H1 (cell line): ENCODE results near the gene BTN2A1. TPM values are rescaled to one million over a fixed set of nuclear protein-coding genes. Genes with fewer than 3 reads are reported as not detected.

Experiments used
- CTCF ChIA-PET: fragments of 300-600 bp; sonication (Branson Sonifier 250); formaldehyde crosslinking; loops from one replicate; lab custom pipeline; 2021; ENCODE audit not compliant: partially characterized antibody; lab: Charles Lee
- POLR2A ChIA-PET: fragments of 300-600 bp; sonication (Branson Sonifier 250); formaldehyde crosslinking; loops from one replicate; lab custom pipeline; 2021; ENCODE audit warnings: inconsistent platforms; ENCODE audit not compliant: partially characterized antibody; lab: Charles Lee
- DNase-seq, 2 experiments: peaks; one replicate each; pipeline versions ENCODE4 v3.0.0 to v3.0.0-alpha.2; 2010 to 2022; ENCODE audit warnings: low spot score in 2 of 2, low read depth in 1 of 2, mixed read lengths in 1 of 2
- FAIRE-seq: peaks from 2 replicates; lab custom pipeline; 2011; peaks lifted over from hg19 to GRCh38; lab: Jason Lieb, UNC
- H2AFZ ChIP-seq: 2 replicates; pipeline ENCODE4 v1.8.1; 2012; ENCODE audit warnings: low read length, inconsistent platforms
- H2AK5ac ChIP-seq: 2 replicates; pipeline ENCODE4 v1.6.1; 2013; ENCODE audit warnings: low read depth, low read length
- H2BK120ac ChIP-seq: replicated peaks from 2 replicates; pipeline ENCODE3; 2013; ENCODE audit warnings: low read depth, low read length, inconsistent platforms
- H2BK12ac ChIP-seq: 2 replicates; pipeline ENCODE4 v1.6.1; 2013; ENCODE audit warnings: low read depth, low read length
- H2BK15ac ChIP-seq: 2 replicates; pipeline ENCODE4 v1.6.1; 2013; ENCODE audit warnings: low read length
- H2BK20ac ChIP-seq: 2 replicates; pipeline ENCODE4 v1.6.1; 2013; ENCODE audit warnings: low read length
- H2BK5ac ChIP-seq: 2 replicates; pipeline ENCODE4 v1.6.1; 2013; ENCODE audit warnings: low read depth, low read length
- H3K14ac ChIP-seq: 2 replicates; pipeline ENCODE4 v1.6.1; 2013; ENCODE audit warnings: inconsistent platforms; ENCODE audit not compliant: insufficient read length
- H3K18ac ChIP-seq: 2 replicates; pipeline ENCODE4 v1.6.1; 2013; ENCODE audit warnings: low read length; ENCODE audit errors: extremely low read depth
- H3K23ac ChIP-seq: 2 replicates; pipeline ENCODE4 v1.6.1; 2013; ENCODE audit warnings: inconsistent platforms; ENCODE audit not compliant: insufficient read length
- H3K23me2 ChIP-seq: 2 replicates; pipeline ENCODE4 v1.6.1; 2013; ENCODE audit warnings: low read depth, low read length
- H3K27ac ChIP-seq: 2 replicates; pipeline ENCODE4 v1.6.1; 2011; ENCODE audit warnings: low read depth, low read length, inconsistent platforms
- H3K27me3 ChIP-seq, 4 experiments: replicated peaks in 1 of 4; 1 replicate in 1 of 4; 2 replicates in 3 of 4; pipeline versions ENCODE4 v1.6.1 to v1.8.1; 2011 to 2013; ENCODE audit warnings: low read length in 3 of 4, mild to moderate bottlenecking in 3 of 4, inconsistent platforms in 2 of 4, mixed read lengths in 2 of 4, moderate library complexity in 1 of 4; ENCODE audit not compliant: control insufficient read depth in 3 of 4, insufficient read depth in 3 of 4; ENCODE audit errors: extremely low read depth in 1 of 4
- H3K36me3 ChIP-seq, 4 experiments: 2 replicates each; pipeline versions ENCODE4 v1.6.1 to v1.8.1; 2011 to 2013; ENCODE audit warnings: mild to moderate bottlenecking in 4 of 4, low read length in 3 of 4, moderate library complexity in 2 of 4, control low read depth in 1 of 4, inconsistent platforms in 1 of 4; ENCODE audit not compliant: insufficient read depth in 4 of 4, control insufficient read depth in 2 of 4
- H3K4ac ChIP-seq: replicated peaks from 2 replicates; pipeline ENCODE3; 2013; ENCODE audit warnings: low read length, low read depth, mixed read lengths, inconsistent platforms; ENCODE audit not compliant: insufficient read length
- H3K4me1 ChIP-seq, 4 experiments: replicated peaks in 1 of 4; 1 replicate in 1 of 4; 2 replicates in 3 of 4; pipeline versions ENCODE4 v1.6.1 to v1.8.1; 2011 to 2013; ENCODE audit warnings: low read length in 3 of 4, inconsistent platforms in 2 of 4, mixed read lengths in 1 of 4; ENCODE audit not compliant: insufficient read depth in 4 of 4, control insufficient read depth in 3 of 4
- H3K4me2 ChIP-seq, 2 experiments: 2 replicates each; pipeline versions ENCODE4 v1.6.1 to v1.8.1; 2011 to 2013; ENCODE audit warnings: low read depth in 2 of 2, low read length in 2 of 2, control low read depth in 1 of 2, inconsistent platforms in 1 of 2, mild to moderate bottlenecking in 1 of 2; ENCODE audit not compliant: insufficient read depth in 1 of 2
- H3K4me3 ChIP-seq, 4 experiments: fragments of 200-600, 300-600 bp in 1 of 4; sonication (generic), shearing (Covaris generic), sonication (Bioruptor Twin) in 1 of 4; 2 replicates each; pipeline versions ENCODE4 v1.5.1 to v1.8.1; 2011 to 2016; ENCODE audit warnings: low read length in 4 of 4, low read depth in 3 of 4, control low read depth in 2 of 4, inconsistent platforms in 2 of 4, mild to moderate bottlenecking in 2 of 4, mixed read lengths in 1 of 4, moderate library complexity in 1 of 4; ENCODE audit not compliant: insufficient read depth in 2 of 4; ENCODE audit errors: extremely low read depth in 1 of 4
- H3K56ac ChIP-seq: replicated peaks from 2 replicates; pipeline ENCODE3; 2013; ENCODE audit warnings: low read depth, mild to moderate bottlenecking, mixed read lengths, low read length, inconsistent platforms; ENCODE audit not compliant: insufficient read length
- H3K79me1 ChIP-seq: 2 replicates; pipeline ENCODE4 v1.6.1; 2013; ENCODE audit warnings: low read depth, low read length, control low read depth
- H3K79me2 ChIP-seq, 2 experiments: 2 replicates each; pipeline versions ENCODE4 v1.6.1 to v1.8.1; 2012 to 2013; ENCODE audit warnings: low read length in 2 of 2, mild to moderate bottlenecking in 2 of 2, inconsistent platforms in 1 of 2; ENCODE audit not compliant: insufficient read depth in 2 of 2, control insufficient read depth in 1 of 2
- H3K9ac ChIP-seq, 4 experiments: replicated peaks in 1 of 4; 1 replicate in 1 of 4; 2 replicates in 3 of 4; pipeline versions ENCODE4 v1.6.1 to v1.8.1; 2011 to 2013; ENCODE audit warnings: low read depth in 3 of 4, low read length in 3 of 4, control low read depth in 2 of 4, mild to moderate bottlenecking in 2 of 4, moderate library complexity in 2 of 4, inconsistent platforms in 1 of 4; ENCODE audit errors: extremely low read depth in 1 of 4
- H3K9me3 ChIP-seq, 2 experiments: 2 replicates each; pipeline versions ENCODE4 v1.6.1 to v1.8.1; 2012 to 2013; ENCODE audit warnings: mild to moderate bottlenecking in 2 of 2, moderate library complexity in 2 of 2, control low read depth in 1 of 2, inconsistent platforms in 1 of 2, low read depth in 1 of 2, low read length in 1 of 2, mixed read lengths in 1 of 2; ENCODE audit not compliant: insufficient read depth in 2 of 2
- H4K20me1 ChIP-seq, 2 experiments: replicated peaks in 1 of 2; 2 replicates each; pipeline versions ENCODE3 to v1.8.1; 2011 to 2013; ENCODE audit warnings: inconsistent platforms in 2 of 2, low read length in 2 of 2, mild to moderate bottlenecking in 1 of 2; ENCODE audit not compliant: insufficient read depth in 2 of 2, control insufficient read depth in 1 of 2
- H4K5ac ChIP-seq: 2 replicates; pipeline ENCODE4 v1.6.1; 2013; ENCODE audit warnings: low read length, low read depth, mixed read lengths, inconsistent platforms; ENCODE audit not compliant: insufficient read length
- H4K8ac ChIP-seq: 2 replicates; pipeline ENCODE4 v1.8.0; 2013; ENCODE audit warnings: mild to moderate bottlenecking, moderate library complexity, low read length, inconsistent platforms; ENCODE audit not compliant: insufficient read depth; ENCODE audit errors: extremely low read depth
- H4K91ac ChIP-seq: replicated peaks from 2 replicates; pipeline ENCODE3; 2013; ENCODE audit warnings: low read length, mixed read lengths, inconsistent platforms; ENCODE audit not compliant: insufficient read length
- BCL11A ChIP-seq, 2 experiments: IDR thresholded peaks; one replicate each; pipeline ENCODE4 v1.6.1; 2011; ENCODE audit warnings: low read depth in 2 of 2, low read length in 2 of 2, mild to moderate bottlenecking in 2 of 2
- BRCA1 ChIP-seq: IDR thresholded peaks from 2 replicates; pipeline ENCODE4 v1.6.1; 2012; ENCODE audit warnings: low read depth, low read length, improper control_type of control experiment
- JUN ChIP-seq: IDR thresholded peaks from 2 replicates; pipeline ENCODE4 v1.6.1; 2011; ENCODE audit warnings: low read depth, mild to moderate bottlenecking, improper control_type of control experiment, low read length
- PHF8 ChIP-seq: fragments of 200-600 bp; sonication (generic); conservative IDR thresholded peaks from 2 replicates; pipeline ENCODE4 v1.7.1; 2012; ENCODE audit warnings: low read depth, mild to moderate bottlenecking, inconsistent platforms, low read length, moderate library complexity
- POLR2A ChIP-seq, 2 experiments: IDR thresholded peaks; 1 replicate in 1 of 2; 2 replicates in 1 of 2; pipeline ENCODE4 v1.6.1; 2011; ENCODE audit warnings: low read depth in 2 of 2, low read length in 2 of 2, mild to moderate bottlenecking in 2 of 2; ENCODE audit errors: control extremely low read depth in 1 of 2
- POU5F1 ChIP-seq: IDR thresholded peaks from 2 replicates; pipeline ENCODE4 v1.6.1; 2011; ENCODE audit warnings: low read depth, mild to moderate bottlenecking, low read length, moderate library complexity
- RBBP5 ChIP-seq: IDR thresholded peaks from 2 replicates; pipeline ENCODE4 v1.7.1; 2012; ENCODE audit warnings: low read depth, mild to moderate bottlenecking, inconsistent platforms, low read length, moderate library complexity, borderline replicate concordance
- SP4 ChIP-seq: IDR thresholded peaks from 2 replicates; pipeline ENCODE4 v1.6.1; 2012; ENCODE audit warnings: low read length, inconsistent platforms
- SRF ChIP-seq: IDR thresholded peaks from 2 replicates; pipeline ENCODE4 v1.6.1; 2011; ENCODE audit warnings: mild to moderate bottlenecking, low read depth, low read length, moderate library complexity
- TEAD4 ChIP-seq: IDR thresholded peaks from 2 replicates; pipeline ENCODE4 v1.6.1; 2012; ENCODE audit warnings: low read depth, low read length, inconsistent platforms, mixed read lengths
- polyA plus RNA-seq, 7 experiments: library from polyadenylated mRNA; depleted of rRNA in 3 of 7; stranded (reverse) in 5 of 7; unstranded in 2 of 7; fragments of >200 nt in 5 of 7; fragments of 200-250 nt in 2 of 7; gene quantifications; 1 replicate in 5 of 7; 2 replicates in 1 of 7; 4 replicates in 1 of 7; pipeline versions ENCODE4 v1.2.1 to v1.2.3, GENCODE V29; 2011 to 2013; ENCODE audit warnings: missing spikeins in 2 of 7, mixed read lengths in 2 of 7
- total RNA-seq: library from RNA; stranded (reverse); fragmentation: NEBNext Ultra II Directional; extraction: Animal tissue kit (Norgen Biotek cat#: 25700); gene quantifications from 2 replicates; pipeline ENCODE4 v1.2.1, GENCODE V29; 2021

Gene BTN2A1
- total and polyA plus RNA-seq, 2 of the 8 experiments (the other 6 are each of a cell fraction or from before 2014, with no cell fraction given), result 8.7 to 11.0 TPM

GRCh38 chr6:26502165-26502564, 44.4 kb downstream of the BTN2A1 start:
- no peak for DNase-seq
- H2BK120ac ChIP-seq, result no peak overlapping the region
- no peak for TF ChIP-seq POLR2A (IDR thresholded peaks at IDR 0.05; ENCODE audit: control extremely low read depth in 1 of 2, low read depth in 2 of 2, low read length in 2 of 2)
- no peak for TF ChIP-seq SRF
- no peak for TF ChIP-seq PHF8
- TF ChIP-seq SP4, result no peak
- no peak for TF ChIP-seq RBBP5
- TF ChIP-seq POU5F1, result no peak
- no peak for TF ChIP-seq BRCA1
- no peak for TF ChIP-seq TEAD4
- TF ChIP-seq BCL11A (IDR thresholded peaks at IDR 0.05; ENCODE audit: low read depth in 2 of 2, low read length in 2 of 2), result no peak
- no peak for TF ChIP-seq JUN
- peaks cover 0 to 5% (median under 1%) of the 10 kb centered on the region in 4 experiments; a peak in 1 of 7 replicates for H3K4me1 ChIP-seq
- no peak overlapping the region for H3K27ac ChIP-seq
- no peak overlapping the region for H2BK12ac ChIP-seq
- H3K9me3 ChIP-seq, result no peaks in the 10 kb centered on the region
- no peaks in the 10 kb centered on the region for H3K79me1 ChIP-seq
- ChIA-PET CTCF (interaction anchor here (1.0 to 1.7 kb wide), 5 partner anchors 10 to 161 kb away, joined by 3 to 5 read pairs (median 3); no protein-coding TSS in a partner anchor), POLR2A (interaction anchor here (1.0 to 2.1 kb wide), 2 partner anchors 20 to 77 kb away, joined by 3 to 9 read pairs; no protein-coding TSS in a partner anchor)
- no peak overlapping the region for H3K18ac ChIP-seq
- H3K23ac ChIP-seq, result no peak overlapping the region
- peak overlapping the region; percentile 80 to 86 for H3K4me2 ChIP-seq
- H4K20me1 ChIP-seq, result no peaks in the 10 kb centered on the region
- no peak overlapping the region for H2BK5ac ChIP-seq
- no peaks in the 10 kb centered on the region for H3K36me3 ChIP-seq
- H4K8ac ChIP-seq, result no peak overlapping the region
- no peak overlapping the region for H4K91ac ChIP-seq
- peaks cover 13 to 30% (median 26%) of the 10 kb centered on the region in 4 experiments for H3K27me3 ChIP-seq
- no peak overlapping the region for H3K56ac ChIP-seq
- H2AFZ ChIP-seq, result no peak overlapping the region
- H3K9ac ChIP-seq, result no peak overlapping the region
- H2AK5ac ChIP-seq, result no peak overlapping the region
- H4K5ac ChIP-seq, result no peak overlapping the region
- no peak overlapping the region for H3K4ac ChIP-seq
- H3K4me3 ChIP-seq, result peak overlapping the region in 2 of 4 experiments; percentile 33 to 56; a peak in 5 of 8 replicates
- no peak overlapping the region for H2BK20ac ChIP-seq
- H3K79me2 ChIP-seq, result no peaks in the 10 kb centered on the region
- H2BK15ac ChIP-seq, result 0 out of 2 replicates have a peak overlapping the region, but pooled peaks have one; percentile 88
- no peak overlapping the region for H3K14ac ChIP-seq
- no peaks in the 10 kb centered on the region; the same call in 1 of the 2 replicates for H3K23me2 ChIP-seq
- no peak for FAIRE-seq
